GM12891 (cell line): Measurements from ENCODE around the gene ACY1.

Experiments used
- DNase-seq: peaks from one replicate; pipeline ENCODE4 v3.0.0; 2011; ENCODE audit warnings: low spot score; ENCODE audit not compliant: insufficient read length
- FAIRE-seq: peaks from 2 replicates; lab custom pipeline; 2011; peaks lifted over from hg19 to GRCh38; lab: Jason Lieb, UNC
- PAX5 ChIP-seq: IDR thresholded peaks from 2 replicates; pipeline ENCODE4 v1.6.1; 2011; ENCODE audit warnings: low read length, moderate library complexity, mild to moderate bottlenecking; ENCODE audit not compliant: insufficient read depth, severe bottlenecking
- POLR2A ChIP-seq: IDR thresholded peaks from 2 replicates; pipeline ENCODE4 v1.6.1; 2011; ENCODE audit warnings: low read depth, low read length, control low read depth
- POLR2AphosphoS5 ChIP-seq: IDR thresholded peaks from 2 replicates; pipeline ENCODE4 v1.6.1; 2011; ENCODE audit warnings: low read depth, low read length, control low read depth
- POU2F2 ChIP-seq: IDR thresholded peaks from 2 replicates; pipeline ENCODE4 v1.6.1; 2011; ENCODE audit warnings: low read depth, mild to moderate bottlenecking, control low read depth, low read length, moderate library complexity
- SPI1 ChIP-seq: IDR thresholded peaks from 2 replicates; pipeline ENCODE4 v1.6.1; 2011; ENCODE audit warnings: low read depth, low read length, control low read depth
- TAF1 ChIP-seq: IDR thresholded peaks from 2 replicates; pipeline ENCODE4 v1.6.1; 2011; ENCODE audit warnings: low read depth, low read length, control low read depth

Gene ACY1

GRCh38 chr3:51995346-51996163 lies 12.2 kb downstream of the ACY1 start, which contains the start of gene RPL29:
RPL29 (minus strand) TSS chr3:51995895; CDS start chr3:51995461, 434 bp downstream.
- FAIRE-seq (peak; percentile 90), DNase-seq (peak; percentile 94)
- TF ChIP-seq POU2F2 (peak; percentile 90), POLR2A (peak; percentile 97), POLR2AphosphoS5 (peak; percentile 98), SPI1 (peak; percentile 20; the same call in 1 of the 2 replicates), PAX5 (peak; percentile 26), TAF1 (peak; percentile 100)

GRCh38 chr3:51997172-51997571 lies 13.8 kb downstream of the ACY1 start:
- TF ChIP-seq TAF1 = no peak
- no peak for TF ChIP-seq SPI1
- no peak for TF ChIP-seq POU2F2
- no peak for TF ChIP-seq POLR2A
- TF ChIP-seq POLR2AphosphoS5 = no peak
- TF ChIP-seq PAX5 = no peak
- DNase-seq = no peak
- no peak for FAIRE-seq

GRCh38 chr3:51997935-51998596 lies 14.7 kb downstream of the ACY1 start:
- FAIRE-seq = no peak
- DNase-seq = no peak
- TF ChIP-seq POU2F2 = no peak
- no peak for TF ChIP-seq POLR2AphosphoS5

GRCh38 chr3:51998774-51999173 lies 15.4 kb downstream of the ACY1 start:
- TF ChIP-seq POLR2A (no peak), TAF1 (no peak), POLR2AphosphoS5 (no peak), POU2F2 (no peak)
- FAIRE-seq (no peak), DNase-seq (no peak)

GRCh38 chr3:51999846-52000245 lies 16.5 kb downstream of the ACY1 start:
- no peak for FAIRE-seq
- no peak for DNase-seq
- no peak for TF ChIP-seq POU2F2
- TF ChIP-seq SPI1 = no peak
- no peak for TF ChIP-seq POLR2A

- FAIRE-seq = peak; percentile 97
- TF ChIP-seq POLR2A (no peak), POLR2AphosphoS5 (no peak), SPI1 (no peak), POU2F2 (no peak), TAF1 (no peak), PAX5 (no peak)
These were observed 18.2 kb downstream of the ACY1 start for GRCh38 chr3:52001443-52001974.

GRCh38 chr3:52002748-52003147 lies 19.4 kb downstream of the ACY1 start:
- no peak for DNase-seq
- TF ChIP-seq POU2F2 (no peak), PAX5 (no peak), POLR2A (no peak), POLR2AphosphoS5 (no peak), SPI1 (no peak), TAF1 (no peak)
- FAIRE-seq = no peak

More at GRCh38 chr3:52001443-52001974, 18.2 kb downstream of the ACY1 start:
- DNase-seq = peak; percentile 93

- TF ChIP-seq POU2F2 (no peak), POLR2A (no peak), TAF1 (no peak), POLR2AphosphoS5 (no peak), PAX5 (no peak), SPI1 (no peak)
- DNase-seq (no peak), FAIRE-seq (no peak)
These were observed 20.9 kb downstream of the ACY1 start for GRCh38 chr3:52004163-52004787.

- TF ChIP-seq POLR2A = no peak
- TF ChIP-seq POU2F2 = no peak
- TF ChIP-seq TAF1 = no peak
- TF ChIP-seq POLR2AphosphoS5 = no peak
- TF ChIP-seq SPI1 = no peak
- TF ChIP-seq PAX5 = no peak
- FAIRE-seq (no peak), DNase-seq (no peak)
These were observed 21.6 kb downstream of the ACY1 start for GRCh38 chr3:52004906-52005395.
